ENCODE results near the gene SOX1. TPM values are rescaled to one million over a fixed set of nuclear protein-coding genes. Genes with fewer than 3 reads are reported as not detected.

Gene SOX1
- polyA plus RNA-seq, 3 donors: not detected

DNA sequence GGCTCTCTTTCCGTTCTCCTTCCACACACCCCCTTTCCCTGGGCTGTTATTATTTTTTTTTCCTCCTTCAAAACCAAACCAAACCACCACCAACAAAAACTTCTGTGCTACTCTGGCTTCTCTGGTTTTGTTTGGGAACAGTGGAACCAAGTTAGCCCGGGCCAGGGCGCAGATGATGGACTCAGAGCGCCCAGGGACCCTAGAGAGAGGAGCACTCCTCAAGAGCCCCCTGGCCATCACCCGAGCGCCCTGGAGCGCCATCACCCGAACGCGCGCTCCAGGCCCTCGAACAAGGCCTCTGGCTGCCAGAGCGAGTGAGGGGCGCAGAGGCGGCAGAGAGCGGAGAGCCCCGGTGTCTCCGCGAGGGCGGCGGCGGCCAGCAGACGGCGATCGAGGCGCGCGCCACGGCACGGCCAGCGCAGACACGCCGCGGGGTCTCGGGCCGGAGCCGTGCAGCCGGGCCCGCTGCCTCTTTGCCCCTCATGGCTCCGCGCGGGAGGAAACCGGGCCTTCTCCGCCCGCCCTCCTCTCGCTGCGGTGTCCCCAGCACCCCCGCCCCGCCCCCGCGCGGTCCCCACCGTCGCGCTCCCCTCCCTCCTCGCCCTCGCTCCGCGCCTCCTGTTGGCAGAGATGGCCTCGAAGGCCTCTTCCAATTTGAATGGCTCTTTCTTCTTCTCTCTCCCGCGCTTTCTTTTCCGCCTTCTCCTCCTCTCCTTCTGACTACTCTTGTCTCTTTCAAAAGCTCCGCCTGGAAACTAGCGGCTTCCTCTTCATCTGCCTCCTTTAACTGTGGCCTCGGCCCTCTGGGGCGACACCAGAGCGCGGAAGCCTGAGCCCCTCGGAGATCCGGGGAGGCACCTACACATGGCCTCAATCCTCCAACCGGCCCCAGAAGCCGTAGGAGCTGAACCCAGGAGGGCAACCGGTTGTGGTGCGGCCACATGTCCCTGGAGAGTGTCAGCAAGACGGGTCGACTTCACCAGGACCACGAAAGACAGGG, 4.1 kb upstream of the SOX1 start:
- Mint-ChIP-seq H3K27me3 (ENCODE audit: low read depth in 3 of 3) (peaks cover 85 to 95% (median 87%) of the 10 kb centered on the region in 3 donors), H3K4me1 (peaks cover 3% of the 10 kb centered on the region), H3K4me3 (peak overlapping the region in 1 of 2 donors; percentile 86), H3K36me3 (peaks cover 0 to 4% of the 10 kb centered on the region in 2 donors), H3K27ac (no peak overlapping the region), H3K9me3 (peaks cover 0 to 43% (median 17%) of the 10 kb centered on the region in 7 donors)
- Histone ChIP-seq H3K27ac (ENCODE audit: low read depth in 1 of 2, low read length in 2 of 2) (no peak overlapping the region), H3K79me2 (ENCODE audit: insufficient read depth, low read length) (no peaks in the 10 kb centered on the region), H3K36me3 (replicated peaks in 1 of 2; ENCODE audit: control insufficient read depth in 1 of 2, insufficient read depth in 2 of 2, low read length in 2 of 2) (no peaks in the 10 kb centered on the region), H3K9ac (ENCODE audit: insufficient read depth, low read length, poor library complexity, severe bottlenecking) (no peak overlapping the region), H3K4me3 (replicated peaks in 1 of 3; ENCODE audit: low read depth in 2 of 3, low read length in 3 of 3) (no peak overlapping the region), H4K20me1 (ENCODE audit: insufficient read depth, low read length) (no peaks in the 10 kb centered on the region), H3K4me2 (replicated peaks; ENCODE audit: extremely low read depth, low read length, poor library complexity, severe bottlenecking) (no peak overlapping the region), H3K27me3 (ENCODE audit: control insufficient read depth in 2 of 2, insufficient read depth in 2 of 2, low read length in 2 of 2) (peaks cover 76 to 86% of the 10 kb centered on the region in 2 donors), H2AFZ (ENCODE audit: insufficient read depth, low read depth, low read length, poor library complexity, severe bottlenecking) (no peak overlapping the region), H3K9me3 (replicated peaks in 1 of 2; ENCODE audit: control insufficient read depth in 1 of 2, insufficient read depth in 1 of 2, low read length in 2 of 2) (peaks cover 0 to 67% of the 10 kb centered on the region in 2 donors), H3K4me1 (ENCODE audit: control insufficient read depth in 1 of 2, insufficient read depth in 2 of 2, low read length in 2 of 2) (no peaks in the 10 kb centered on the region)
- 3% methylated on average over 68 of the region's 78 CpGs for whole genome bisulfite sequencing (ENCODE audit: insufficient coverage)
- TF ChIP-seq, protein P1, sequence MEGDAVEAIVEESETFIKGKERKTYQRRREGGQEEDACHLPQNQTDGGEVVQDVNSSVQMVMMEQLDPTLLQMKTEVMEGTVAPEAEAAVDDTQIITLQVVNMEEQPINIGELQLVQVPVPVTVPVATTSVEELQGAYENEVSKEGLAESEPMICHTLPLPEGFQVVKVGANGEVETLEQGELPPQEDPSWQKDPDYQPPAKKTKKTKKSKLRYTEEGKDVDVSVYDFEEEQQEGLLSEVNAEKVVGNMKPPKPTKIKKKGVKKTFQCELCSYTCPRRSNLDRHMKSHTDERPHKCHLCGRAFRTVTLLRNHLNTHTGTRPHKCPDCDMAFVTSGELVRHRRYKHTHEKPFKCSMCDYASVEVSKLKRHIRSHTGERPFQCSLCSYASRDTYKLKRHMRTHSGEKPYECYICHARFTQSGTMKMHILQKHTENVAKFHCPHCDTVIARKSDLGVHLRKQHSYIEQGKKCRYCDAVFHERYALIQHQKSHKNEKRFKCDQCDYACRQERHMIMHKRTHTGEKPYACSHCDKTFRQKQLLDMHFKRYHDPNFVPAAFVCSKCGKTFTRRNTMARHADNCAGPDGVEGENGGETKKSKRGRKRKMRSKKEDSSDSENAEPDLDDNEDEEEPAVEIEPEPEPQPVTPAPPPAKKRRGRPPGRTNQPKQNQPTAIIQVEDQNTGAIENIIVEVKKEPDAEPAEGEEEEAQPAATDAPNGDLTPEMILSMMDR (IDR thresholded peaks at IDR 0.05): no peak
- intact Hi-C loops (cut with micrococcal nuclease): no loop called here
- DNase-seq: no peak

DNA sequence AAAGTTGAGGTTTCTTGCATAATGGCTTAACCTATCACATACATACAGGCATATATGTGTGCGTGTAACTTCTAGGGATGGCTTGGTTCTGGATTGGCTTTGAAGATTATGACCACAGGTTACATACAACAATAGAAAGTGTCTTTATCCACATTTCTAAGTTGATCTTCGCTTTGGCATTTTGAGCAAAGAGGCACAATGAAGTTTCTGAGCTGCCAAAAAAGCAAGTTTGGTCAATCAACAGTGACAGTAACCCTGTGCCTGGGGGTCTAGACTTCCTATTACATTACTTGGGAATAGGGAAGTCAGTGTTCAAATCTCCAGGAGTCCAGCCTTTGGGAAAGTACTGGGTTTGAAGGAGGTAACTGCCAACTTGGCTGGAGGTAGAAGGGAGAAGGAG, 3.1 kb upstream of the SOX1 start:
- Histone ChIP-seq H3K4me1 (ENCODE audit: control insufficient read depth in 1 of 2, insufficient read depth in 2 of 2, low read length in 2 of 2) (no peaks in the 10 kb centered on the region), H3K9ac (ENCODE audit: insufficient read depth, low read length, poor library complexity, severe bottlenecking) (no peak overlapping the region), H3K27me3 (ENCODE audit: control insufficient read depth in 2 of 2, insufficient read depth in 2 of 2, low read length in 2 of 2) (peaks cover 68 to 78% of the 10 kb centered on the region in 2 donors), H3K9me3 (replicated peaks in 1 of 2; ENCODE audit: control insufficient read depth in 1 of 2, insufficient read depth in 1 of 2, low read length in 2 of 2) (peaks cover 0 to 61% of the 10 kb centered on the region in 2 donors), H2AFZ (ENCODE audit: insufficient read depth, low read depth, low read length, poor library complexity, severe bottlenecking) (no peak overlapping the region), H3K4me3 (replicated peaks in 1 of 3; ENCODE audit: low read depth in 2 of 3, low read length in 3 of 3) (no peak overlapping the region), H3K4me2 (replicated peaks; ENCODE audit: extremely low read depth, low read length, poor library complexity, severe bottlenecking) (no peak overlapping the region), H3K79me2 (ENCODE audit: insufficient read depth, low read length) (no peaks in the 10 kb centered on the region), H3K36me3 (replicated peaks in 1 of 2; ENCODE audit: control insufficient read depth in 1 of 2, insufficient read depth in 2 of 2, low read length in 2 of 2) (no peaks in the 10 kb centered on the region), H4K20me1 (ENCODE audit: insufficient read depth, low read length) (no peaks in the 10 kb centered on the region), H3K27ac (ENCODE audit: low read depth in 1 of 2, low read length in 2 of 2) (no peak overlapping the region)
- Mint-ChIP-seq H3K27me3 (ENCODE audit: low read depth in 3 of 3) (peaks cover 76 to 88% (median 78%) of the 10 kb centered on the region in 3 donors), H3K4me3 (peak overlapping the region in 1 of 2 donors; percentile 68), H3K4me1 (peaks cover 3% of the 10 kb centered on the region), H3K36me3 (peaks cover 0 to 4% of the 10 kb centered on the region in 2 donors), H3K9me3 (peaks cover 0 to 36% (median 16%) of the 10 kb centered on the region in 7 donors), H3K27ac (no peak overlapping the region)
- intact Hi-C loops (cut with micrococcal nuclease): no loop called here
- TF ChIP-seq, protein P1 (IDR thresholded peaks at IDR 0.05): no peak
- WGBS (ENCODE audit: insufficient coverage): 20% methylated on average over 1 of the region's 2 CpGs
- DNase-seq: no peak
